Stimulated activated naive CD4-positive, alpha-beta T cell treated with Interleukin-2 at 50 U/mL for 16 hours (primary cell): Measurements from ENCODE around the gene GPM6B.
A peak's percentile ranks its signal among the peaks of the same experiment; 100 is the strongest.

Experiments
- DNase-seq: peaks from one replicate; lab custom pipeline; 2025; lab: John Stamatoyannopoulos, UW

GPM6B gene

DNA sequence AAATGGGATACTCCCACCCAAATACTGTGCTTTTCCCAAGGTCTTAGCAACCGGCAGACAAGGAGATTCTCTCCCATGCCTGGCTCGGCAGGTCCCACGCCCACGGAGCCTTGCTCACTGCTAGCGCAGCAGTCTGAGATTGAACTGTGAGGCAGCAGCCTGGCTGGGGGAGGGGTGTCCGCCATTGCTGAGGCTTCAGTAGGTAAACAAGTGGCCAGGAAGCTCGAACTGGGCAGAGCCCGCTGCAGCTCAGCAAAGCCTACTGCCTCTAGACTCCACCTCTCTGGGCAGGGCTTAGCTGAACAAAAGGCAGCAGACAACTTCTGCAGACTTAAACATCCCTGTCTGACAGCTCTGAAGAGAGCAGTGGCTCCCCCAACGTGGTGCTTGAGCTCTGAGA lies 92.0 kb downstream of the GPM6B start:
- DNase-seq = peak; percentile 37

DNA sequence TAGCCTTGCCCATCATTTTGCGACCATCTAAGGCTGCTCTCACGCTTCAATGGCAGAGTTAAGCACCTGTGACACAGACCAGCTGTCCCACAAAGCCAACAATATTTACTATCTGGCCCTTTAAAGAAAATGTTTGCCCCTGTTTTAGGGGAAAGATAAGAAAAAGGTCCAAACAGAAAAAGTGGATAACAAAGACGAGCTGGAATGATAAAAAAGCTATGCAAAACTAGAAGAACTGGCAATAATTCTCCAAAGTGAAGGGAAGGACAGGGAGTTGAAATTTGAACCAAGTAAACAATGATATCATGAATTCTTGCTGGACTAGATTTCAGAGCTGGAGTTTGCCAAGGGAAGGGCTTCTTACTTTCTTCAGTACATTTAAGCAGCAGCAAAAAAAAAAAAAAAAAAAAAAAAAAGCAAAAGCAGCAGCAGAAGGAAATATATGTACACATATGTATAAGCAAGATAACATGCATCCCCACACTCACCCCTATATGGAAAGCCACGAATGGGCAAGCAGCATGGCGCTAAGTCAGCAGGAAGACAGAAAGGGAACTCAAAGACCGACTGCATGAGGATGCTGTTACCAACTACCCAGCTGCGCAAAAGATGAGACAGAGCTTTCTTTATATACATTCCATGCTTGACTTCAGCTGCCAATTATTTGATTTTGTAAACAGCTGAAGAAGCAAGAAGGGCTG lies 94.9 kb downstream of the GPM6B start:
- no peak for DNase-seq

DNA sequence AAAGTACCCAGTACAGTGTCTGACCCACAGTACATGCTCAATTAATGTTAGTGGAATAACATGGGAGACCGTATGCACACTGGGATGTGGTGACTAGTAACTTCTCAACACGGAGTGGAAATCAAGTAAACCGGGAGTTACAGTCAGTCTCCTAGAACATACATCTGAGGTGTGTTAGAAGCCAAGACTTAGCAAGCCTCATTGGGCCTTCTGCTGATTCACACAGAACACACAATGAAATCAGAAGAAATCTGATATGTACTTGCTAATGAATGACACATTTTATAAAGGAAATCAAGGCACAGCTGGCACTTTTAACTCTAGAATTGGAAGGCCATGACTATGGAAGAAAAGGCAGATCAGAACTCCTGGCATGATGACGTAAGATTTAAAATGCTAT lies 95.5 kb downstream of the GPM6B start:
- DNase-seq = no peak
